ENCODE data around the gene MITF. TPM values are rescaled to one million over a fixed set of nuclear protein-coding genes. Genes with fewer than 3 reads are reported as not detected.

MITF gene
- total RNA-seq, 1 donor = 30.2 TPM

DNA sequence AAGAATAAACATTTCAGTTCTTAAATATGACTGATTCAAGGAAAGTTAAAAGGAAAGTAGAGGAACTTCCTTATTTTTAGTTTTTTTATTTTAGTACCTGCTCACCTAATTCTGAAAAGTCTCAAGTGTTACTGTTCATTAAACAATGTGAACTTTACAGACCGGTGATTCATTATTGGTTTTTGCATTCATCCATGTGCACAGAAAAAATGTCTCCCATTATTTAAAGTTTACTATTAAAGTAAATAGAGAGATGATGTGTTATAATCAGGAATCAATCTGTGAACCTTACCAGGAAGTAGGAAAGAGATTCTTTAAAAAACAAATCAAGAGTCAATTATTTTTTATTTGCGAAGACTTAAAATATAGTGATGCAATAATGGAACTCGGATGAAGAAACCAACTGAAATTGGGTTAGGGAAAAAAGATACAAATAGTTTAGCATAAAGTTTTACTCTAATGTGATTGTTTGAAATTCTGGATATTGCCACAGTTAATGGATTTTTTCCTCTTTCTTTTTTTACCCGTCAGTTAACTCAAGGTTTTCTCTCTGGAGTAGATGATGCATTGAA, 140.9 kb downstream of the MITF start:
- no peak for DNase-seq (ENCODE audit: low read depth)
- no peak overlapping the region for H3K4me3 ChIP-seq (ENCODE audit: low read depth, low read length)
- no peak for TF ChIP-seq CTCF (IDR thresholded peaks at IDR 0.05; ENCODE audit: insufficient read depth, low read depth, low read length)

DNA sequence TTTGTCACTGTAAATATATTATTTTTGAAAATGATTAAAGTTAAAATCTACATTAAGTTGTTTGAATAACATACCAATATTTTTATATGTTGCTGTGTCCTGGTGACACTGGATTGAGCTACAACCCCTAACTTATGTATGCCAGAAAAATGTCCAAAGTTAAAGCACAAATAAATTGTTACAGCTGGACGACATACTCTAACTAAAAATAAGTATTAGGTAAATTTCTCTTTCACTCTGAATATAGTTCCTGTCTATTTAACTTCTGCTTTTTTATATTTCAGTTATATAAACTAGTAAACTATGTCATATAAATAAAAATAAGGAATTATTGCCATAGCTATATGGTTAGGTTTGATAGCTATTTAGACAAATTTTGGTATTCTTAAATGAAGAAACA, 141.8 kb downstream of the MITF start:
- TF ChIP-seq CTCF (IDR thresholded peaks at IDR 0.05; ENCODE audit: insufficient read depth, low read depth, low read length) = no peak
- no peak for DNase-seq (ENCODE audit: low read depth)
- H3K4me3 ChIP-seq (ENCODE audit: low read depth, low read length) = no peak overlapping the region

GRCh38 chr3:69881756-69882428, 142.6 kb downstream of the MITF start:
- TF ChIP-seq CTCF (IDR thresholded peaks at IDR 0.05; ENCODE audit: insufficient read depth, low read depth, low read length) = no peak
- no peak overlapping the region for H3K4me3 ChIP-seq (ENCODE audit: low read depth, low read length)
- DNase-seq (ENCODE audit: low read depth) = peak; percentile 8

DNA sequence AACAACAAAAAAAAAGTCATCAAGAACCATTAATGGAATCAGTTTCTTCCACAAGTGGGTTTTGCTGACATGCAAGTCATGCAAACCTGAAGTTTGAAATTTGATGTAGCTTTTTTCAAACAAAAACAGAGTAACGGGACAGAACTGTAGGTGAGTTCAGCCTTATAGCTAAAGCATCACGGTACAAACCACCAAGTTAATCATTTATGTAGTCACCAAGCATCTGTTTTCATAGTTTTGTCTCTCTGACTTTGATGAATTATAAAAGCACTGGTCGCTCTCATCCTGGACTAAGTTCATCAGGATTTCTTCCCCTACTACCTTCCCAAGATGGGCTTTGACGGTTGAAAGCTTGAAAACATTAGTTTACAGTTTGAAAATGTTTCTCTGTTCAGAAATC, 143.3 kb downstream of the MITF start:
- TF ChIP-seq CTCF (IDR thresholded peaks at IDR 0.05; ENCODE audit: insufficient read depth, low read depth, low read length) = no peak
- DNase-seq (ENCODE audit: low read depth) = no peak
- no peak overlapping the region for H3K4me3 ChIP-seq (ENCODE audit: low read depth, low read length)

DNA sequence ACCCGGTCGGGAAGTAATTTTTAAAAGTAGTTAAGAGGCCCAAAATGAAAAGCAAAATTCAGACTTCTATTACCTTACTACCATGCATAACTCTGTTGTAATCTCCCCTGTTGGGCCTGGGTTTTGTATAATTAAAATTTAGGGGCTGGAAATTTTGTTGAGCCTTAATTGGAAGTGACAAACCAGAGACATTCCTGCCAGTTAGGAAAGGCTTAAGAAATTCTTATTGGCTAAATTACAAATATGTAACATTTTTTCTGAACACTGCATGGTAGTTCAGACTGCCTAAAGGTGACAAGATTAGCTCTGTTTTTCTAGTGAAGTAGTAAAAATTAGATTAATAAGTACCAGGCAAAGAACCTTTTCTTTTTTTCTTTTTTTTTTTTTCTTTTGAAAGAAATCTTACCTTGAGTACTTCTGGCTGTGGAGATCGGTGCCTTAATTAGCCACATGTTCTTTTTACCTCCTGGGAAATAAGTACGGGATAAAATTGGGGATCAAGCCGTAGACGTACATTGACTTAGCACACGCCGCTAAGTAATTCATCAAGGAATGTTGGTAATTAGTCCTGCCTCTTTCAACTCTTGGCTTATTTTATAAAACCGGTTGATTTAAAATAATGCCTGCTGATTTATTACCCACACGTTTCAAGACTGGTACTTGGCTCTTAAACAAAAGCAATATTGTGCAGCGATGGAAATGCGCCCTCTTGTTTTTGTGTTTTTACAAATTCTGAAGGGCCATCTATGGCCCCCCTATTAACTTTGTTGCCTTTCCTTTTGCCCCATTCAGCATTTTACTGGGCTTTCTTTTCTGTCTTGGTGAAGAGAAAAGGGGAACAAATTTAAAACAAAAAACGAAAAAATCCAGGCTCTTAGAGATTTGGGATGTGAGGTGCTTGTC, 149.0 kb downstream of the MITF start:
- TF ChIP-seq CTCF (IDR thresholded peaks at IDR 0.05; ENCODE audit: insufficient read depth, low read depth, low read length) = no peak
- DNase-seq (ENCODE audit: low read depth) = no peak
- no peak overlapping the region for H3K4me3 ChIP-seq (ENCODE audit: low read depth, low read length)

DNA sequence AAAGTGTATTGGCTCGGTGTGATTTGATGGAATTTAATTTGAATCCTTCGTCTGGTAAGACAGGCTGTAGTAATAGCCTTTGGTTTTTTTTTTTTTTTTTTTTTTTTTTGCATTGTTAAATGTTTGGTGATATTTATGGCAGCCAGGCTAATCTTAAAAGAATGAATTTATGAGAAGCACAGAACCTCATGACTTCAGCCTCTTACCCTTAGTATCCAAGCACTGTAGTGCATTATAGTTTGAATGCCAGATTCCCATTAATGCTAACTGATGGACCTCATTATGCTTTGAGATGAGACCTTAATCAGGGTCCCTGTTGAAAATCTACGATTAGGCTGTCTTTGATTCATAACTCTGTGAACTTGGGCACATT, 149.7 kb downstream of the MITF start:
- no peak for DNase-seq (ENCODE audit: low read depth)
- no peak overlapping the region for H3K4me3 ChIP-seq (ENCODE audit: low read depth, low read length)
- no peak for TF ChIP-seq CTCF (IDR thresholded peaks at IDR 0.05; ENCODE audit: insufficient read depth, low read depth, low read length)

Data from fibroblast of villous mesenchyme (primary cell).